GM19238 (cell line): ENCODE measurements around the gene ZFPM1.

Source experiments
- DNase-seq: peaks from one replicate; pipeline ENCODE4 v3.0.0; 2011; ENCODE audit warnings: low spot score; ENCODE audit not compliant: insufficient read length

ZFPM1 gene

GRCh38 chr16:88417684-88418476, 35.2 kb upstream of the ZFPM1 start:
- DNase-seq: no peak

GRCh38 chr16:88418869-88419268, 34.2 kb upstream of the ZFPM1 start:
- DNase-seq: no peak

- no peak for DNase-seq
Observed at GRCh38 chr16:88419790-88420189, 33.3 kb upstream of the ZFPM1 start.

- DNase-seq: no peak
Observed at GRCh38 chr16:88420496-88420895, 32.6 kb upstream of the ZFPM1 start.

- DNase-seq: no peak
Observed at GRCh38 chr16:88421301-88421700, 31.8 kb upstream of the ZFPM1 start.

- no peak for DNase-seq
Observed at GRCh38 chr16:88421871-88422433, 31.1 kb upstream of the ZFPM1 start.

GRCh38 chr16:88422733-88423447, 30.2 kb upstream of the ZFPM1 start:
- no peak for DNase-seq

GRCh38 chr16:88423448-88423850, 29.6 kb upstream of the ZFPM1 start:
- DNase-seq: no peak

- DNase-seq: no peak
Observed at GRCh38 chr16:88424587-88425235, 28.4 kb upstream of the ZFPM1 start.

- DNase-seq: no peak
Observed at GRCh38 chr16:88426018-88426417, 27.1 kb upstream of the ZFPM1 start.

GRCh38 chr16:88427376-88427775, 25.7 kb upstream of the ZFPM1 start:
- no peak for DNase-seq

GRCh38 chr16:88428156-88428555, 24.9 kb upstream of the ZFPM1 start:
- no peak for DNase-seq

- DNase-seq: no peak
Observed at GRCh38 chr16:88428616-88429386, 24.3 kb upstream of the ZFPM1 start.

- no peak for DNase-seq
Observed at GRCh38 chr16:88429387-88430184, 23.5 kb upstream of the ZFPM1 start.

GRCh38 chr16:88430185-88430523, 22.9 kb upstream of the ZFPM1 start:
- DNase-seq: peak; percentile 66

GRCh38 chr16:88430524-88431446, 22.3 kb upstream of the ZFPM1 start:
- DNase-seq: peak; percentile 97

- DNase-seq: no peak
Observed at GRCh38 chr16:88431651-88432050, 21.4 kb upstream of the ZFPM1 start.

GRCh38 chr16:88432174-88432573, 20.9 kb upstream of the ZFPM1 start:
- DNase-seq: no peak

- no peak for DNase-seq
Observed at GRCh38 chr16:88432753-88433152, 20.3 kb upstream of the ZFPM1 start.
